WTC11 (cell line): ENCODE results near the gene U2AF1L4.

Experiments
- ATF3 ChIP-seq: sonication (generic); formaldehyde crosslinking; conservative IDR thresholded peaks from 2 replicates; pipeline ENCODE4 v1.8.1; 2022; ENCODE audit warnings: mild to moderate bottlenecking, missing genetic modification reagents
- CTCF ChIP-seq: fragments of 200-600 bp; IDR thresholded peaks from 2 replicates; pipeline ENCODE4 v1.8.0; 2022; ENCODE audit warnings: antibody characterized with exemption
- ELF4 ChIP-seq: sonication (generic); formaldehyde crosslinking; IDR thresholded peaks from 2 replicates; pipeline ENCODE4 v1.8.1; 2022; ENCODE audit warnings: low read depth, mild to moderate bottlenecking, moderate library complexity, missing genetic modification reagents
- FOXJ3 ChIP-seq: sonication (generic); formaldehyde crosslinking; IDR thresholded peaks from 2 replicates; pipeline ENCODE4 v1.9.0; 2021; ENCODE audit warnings: missing genetic modification reagents, mild to moderate bottlenecking, borderline replicate concordance
- JAZF1 ChIP-seq: fragments of 250-450 bp; sonication (Bioruptor Pico); IDR thresholded peaks from 2 replicates; pipeline ENCODE4 v1.9.0; 2021; ENCODE audit warnings: moderate library complexity, mild to moderate bottlenecking, inconsistent platforms
- PREB ChIP-seq: sonication (generic); formaldehyde crosslinking; IDR thresholded peaks from 2 replicates; pipeline ENCODE4 v1.8.1; 2022; ENCODE audit warnings: mild to moderate bottlenecking, missing genetic modification reagents, moderate library complexity, borderline replicate concordance
- SP1 ChIP-seq: sonication (generic); formaldehyde crosslinking; conservative IDR thresholded peaks from 2 replicates; pipeline ENCODE4 v1.8.1; 2022; ENCODE audit warnings: missing genetic modification reagents
- ZBTB21 ChIP-seq: sonication (generic); formaldehyde crosslinking; IDR thresholded peaks from 2 replicates; pipeline ENCODE4 v1.8.1; 2023; ENCODE audit warnings: mild to moderate bottlenecking, missing genetic modification reagents, borderline replicate concordance

GRCh38 chr19:35779033-35779432 is 33.8 kb upstream of the U2AF1L4 start:
- TF ChIP-seq CTCF (no peak), SP1 (CRISPR knock-in tag) (no peak), FOXJ3 (CRISPR knock-in tag) (no peak), ATF3 (CRISPR knock-in tag) (no peak), ELF4 (CRISPR knock-in tag) (no peak), ZBTB21 (no peak), JAZF1 (CRISPR knock-in tag) (no peak), PREB (no peak)
